CD1c-positive myeloid dendritic cell (primary cell): Measurements from ENCODE around the gene RALGDS.
A peak's percentile ranks its signal among the peaks of the same experiment; 100 is the strongest.
"Not testable (repeated sequence)": the region's sequence is repeated elsewhere in the genome, so short reads cannot be mapped to it uniquely, and the experiment has no call there.

Source experiments
- DNase-seq: peaks from one replicate; pipeline ENCODE4 v3.0.0-alpha.2; 2016; ENCODE audit errors: extremely low spot score

Gene RALGDS

GRCh38 chr9:133106511-133107244 is 14.4 kb downstream of the RALGDS start:
- DNase-seq, result no peak

- DNase-seq, result no peak
Observed at GRCh38 chr9:133105461-133105770, 15.6 kb downstream of the RALGDS start.

- DNase-seq, result no peak
Observed at GRCh38 chr9:133104718-133105460, 16.2 kb downstream of the RALGDS start.

GRCh38 chr9:133103987-133104505 is 17.0 kb downstream of the RALGDS start:
- no peak for DNase-seq

GRCh38 chr9:133103183-133103986 is 17.7 kb downstream of the RALGDS start:
- peak; percentile 76 for DNase-seq

- no peak for DNase-seq
Observed at GRCh38 chr9:133102190-133103021, 18.6 kb downstream of the RALGDS start.

- DNase-seq, result no peak
Observed at GRCh38 chr9:133101356-133102189, 19.5 kb downstream of the RALGDS start.

- no peak for DNase-seq
Observed at GRCh38 chr9:133100506-133101355, 20.3 kb downstream of the RALGDS start.

GRCh38 chr9:133099726-133100505 is 21.1 kb downstream of the RALGDS start:
- DNase-seq, result no peak

GRCh38 chr9:133098871-133099270 is 22.2 kb downstream of the RALGDS start:
- DNase-seq, result no peak

- DNase-seq, result no peak
Observed at GRCh38 chr9:133098104-133098754, 22.8 kb downstream of the RALGDS start.

GRCh38 chr9:133094842-133095393 is 26.1 kb downstream of the RALGDS start:
- no peak for DNase-seq

GRCh38 chr9:133094351-133094750 is 26.7 kb downstream of the RALGDS start:
- not testable (repeated sequence) for DNase-seq

GRCh38 chr9:133090752-133091385 is 30.2 kb downstream of the RALGDS start:
- DNase-seq, result no peak

GRCh38 chr9:133090187-133090586 is 30.9 kb downstream of the RALGDS start:
- no peak for DNase-seq

- DNase-seq, result no peak
Observed at GRCh38 chr9:133089271-133089671, 31.8 kb downstream of the RALGDS start.

GRCh38 chr9:133088756-133089155 is 32.3 kb downstream of the RALGDS start:
- no peak for DNase-seq
